Cardiac fibroblast (primary cell): ENCODE data around the gene PITX1.
"Not testable (repeated sequence)": the region's sequence is repeated elsewhere in the genome, so short reads cannot be mapped to it uniquely, and the experiment has no call there.

Experiments used
- DNase-seq, 2 donors: peaks; one replicate each; pipeline versions ENCODE4 v3.0.0 to v3.0.0-alpha.2; 2010; ENCODE audit warnings: low read depth in 2 of 2
- H3K4me3 ChIP-seq, 2 donors: replicated peaks in 1 of 2; 1 replicate in 1 of 2; 2 replicates in 1 of 2; pipeline ENCODE4 v1.5.1; 2011; ENCODE audit warnings: low read depth in 2 of 2, low read length in 2 of 2, mild to moderate bottlenecking in 2 of 2, moderate library complexity in 1 of 2
- TF ChIP-seq, protein P1 (sequence below): IDR thresholded peaks from one replicate; pipeline ENCODE4 v1.5.1; 2011; ENCODE audit warnings: low read depth, mild to moderate bottlenecking, low read length, inconsistent platforms

Gene PITX1

DNA sequence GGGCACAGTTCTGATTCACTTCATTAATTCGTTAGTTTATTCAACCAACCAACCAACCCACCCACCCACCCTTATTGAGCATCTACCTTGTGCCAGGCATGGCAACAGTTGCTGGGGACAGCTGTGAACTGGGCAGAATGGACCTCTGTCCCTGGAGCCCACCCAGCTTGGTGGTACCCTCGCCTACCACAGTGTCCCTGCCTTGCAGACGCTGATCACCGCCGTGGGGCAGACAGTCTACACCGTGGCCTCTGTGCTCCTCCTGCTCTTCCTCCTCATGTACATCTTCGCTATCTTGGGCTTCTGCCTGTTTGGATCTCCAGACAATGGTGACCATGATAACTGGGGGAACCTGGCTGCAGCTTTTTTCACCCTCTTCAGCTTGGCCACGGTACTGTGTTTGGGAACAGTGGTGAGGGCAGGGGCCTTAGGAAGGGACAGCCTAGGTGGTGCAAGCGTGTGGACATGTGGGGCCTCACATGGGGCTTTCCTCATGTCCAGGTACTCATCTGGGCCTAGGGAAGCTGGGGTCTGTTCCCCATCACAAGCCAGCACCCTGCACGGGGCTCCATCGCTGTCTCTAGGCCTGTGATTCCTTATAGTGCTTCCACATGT is 26.2 kb downstream of the PITX1 start:
- no peak for DNase-seq
- no peak overlapping the region for H3K4me3 ChIP-seq
- TF ChIP-seq, protein P1, sequence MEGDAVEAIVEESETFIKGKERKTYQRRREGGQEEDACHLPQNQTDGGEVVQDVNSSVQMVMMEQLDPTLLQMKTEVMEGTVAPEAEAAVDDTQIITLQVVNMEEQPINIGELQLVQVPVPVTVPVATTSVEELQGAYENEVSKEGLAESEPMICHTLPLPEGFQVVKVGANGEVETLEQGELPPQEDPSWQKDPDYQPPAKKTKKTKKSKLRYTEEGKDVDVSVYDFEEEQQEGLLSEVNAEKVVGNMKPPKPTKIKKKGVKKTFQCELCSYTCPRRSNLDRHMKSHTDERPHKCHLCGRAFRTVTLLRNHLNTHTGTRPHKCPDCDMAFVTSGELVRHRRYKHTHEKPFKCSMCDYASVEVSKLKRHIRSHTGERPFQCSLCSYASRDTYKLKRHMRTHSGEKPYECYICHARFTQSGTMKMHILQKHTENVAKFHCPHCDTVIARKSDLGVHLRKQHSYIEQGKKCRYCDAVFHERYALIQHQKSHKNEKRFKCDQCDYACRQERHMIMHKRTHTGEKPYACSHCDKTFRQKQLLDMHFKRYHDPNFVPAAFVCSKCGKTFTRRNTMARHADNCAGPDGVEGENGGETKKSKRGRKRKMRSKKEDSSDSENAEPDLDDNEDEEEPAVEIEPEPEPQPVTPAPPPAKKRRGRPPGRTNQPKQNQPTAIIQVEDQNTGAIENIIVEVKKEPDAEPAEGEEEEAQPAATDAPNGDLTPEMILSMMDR: no peak

DNA sequence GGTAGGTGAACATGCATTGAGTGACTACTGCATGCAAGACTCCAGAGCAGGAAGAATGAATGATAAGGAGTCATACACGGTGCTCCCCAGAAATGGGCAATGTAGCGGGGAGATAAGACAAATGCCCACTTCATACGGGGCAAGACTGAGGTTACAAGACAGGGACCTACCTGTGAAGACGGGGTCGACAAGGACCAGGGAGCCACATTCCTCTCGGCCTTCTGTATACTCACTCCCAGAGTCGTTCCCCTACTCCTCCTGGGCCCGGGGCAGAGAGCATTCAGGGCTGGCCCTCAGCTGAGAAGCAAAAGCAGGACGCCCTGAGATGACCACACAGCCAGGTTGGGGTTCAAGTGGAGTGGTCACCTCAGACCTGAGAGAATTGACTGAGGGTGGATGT is 26.7 kb downstream of the PITX1 start:
- TF ChIP-seq, protein P1: no peak
- H3K4me3 ChIP-seq: no peak overlapping the region
- no peak for DNase-seq

DNA sequence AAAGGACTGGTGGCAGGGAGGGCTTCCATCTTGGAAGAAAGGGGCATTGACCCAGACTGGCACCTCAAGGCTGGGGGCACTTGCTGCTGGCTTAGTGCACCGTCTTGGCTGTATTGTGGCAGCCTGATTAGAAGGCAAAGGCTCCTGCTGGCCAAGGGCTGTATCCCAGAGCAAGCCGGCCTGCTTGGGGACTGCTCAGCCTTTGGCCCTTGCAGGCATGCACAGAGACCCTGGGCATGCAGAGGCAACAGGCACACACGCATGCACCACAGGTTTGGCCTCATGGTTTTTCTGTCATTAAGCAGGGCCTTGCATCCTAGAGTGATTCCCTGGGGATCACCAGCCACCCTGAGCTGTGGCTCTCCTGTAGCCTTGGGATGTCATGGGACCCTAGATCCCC is 29.0 kb downstream of the PITX1 start:
- DNase-seq: no peak
- no peak overlapping the region for H3K4me3 ChIP-seq
- TF ChIP-seq, protein P1: no peak

DNA sequence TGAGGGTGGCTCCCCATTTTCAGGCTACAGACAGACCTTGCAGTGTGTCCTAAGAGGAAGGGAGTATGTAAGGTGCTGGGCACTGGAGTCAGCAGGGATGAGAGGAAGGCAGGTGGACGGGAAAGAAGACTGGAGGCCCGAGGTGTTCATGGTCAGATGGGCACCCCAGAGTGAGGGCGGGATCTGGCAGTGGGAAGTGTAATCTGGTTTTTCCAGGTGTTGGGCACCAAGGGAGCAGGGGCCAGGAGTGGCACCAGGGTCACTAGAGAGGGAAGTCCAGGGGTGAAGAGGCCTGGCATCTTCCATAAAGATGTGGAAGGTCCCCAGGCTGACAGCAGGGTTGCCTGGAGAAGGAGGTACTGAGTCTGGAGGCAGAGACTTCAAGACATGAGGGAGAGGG is 29.7 kb downstream of the PITX1 start:
- TF ChIP-seq, protein P1: no peak
- H3K4me3 ChIP-seq: no peak overlapping the region
- DNase-seq: no peak

DNA sequence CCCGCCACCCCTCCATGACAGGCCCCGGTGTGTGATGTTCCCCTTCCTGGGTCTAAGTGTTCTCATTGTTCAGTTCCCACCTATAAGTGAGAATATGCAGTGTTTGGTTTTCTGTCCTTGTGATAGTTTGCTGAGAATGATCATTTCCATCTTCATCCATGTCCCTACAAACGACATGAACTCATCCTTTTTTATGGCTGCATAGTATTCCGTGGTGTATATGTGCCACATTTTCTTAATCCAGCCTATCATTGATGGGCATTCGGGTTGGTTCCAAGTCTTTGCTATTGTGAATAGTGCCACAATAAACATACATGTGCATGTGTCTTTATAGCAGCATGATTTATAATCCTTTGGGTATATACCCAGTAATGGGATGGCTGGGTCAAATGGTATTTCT is 36.0 kb downstream of the PITX1 start:
- not testable (repeated sequence) for DNase-seq, H3K4me3 ChIP-seq

DNA sequence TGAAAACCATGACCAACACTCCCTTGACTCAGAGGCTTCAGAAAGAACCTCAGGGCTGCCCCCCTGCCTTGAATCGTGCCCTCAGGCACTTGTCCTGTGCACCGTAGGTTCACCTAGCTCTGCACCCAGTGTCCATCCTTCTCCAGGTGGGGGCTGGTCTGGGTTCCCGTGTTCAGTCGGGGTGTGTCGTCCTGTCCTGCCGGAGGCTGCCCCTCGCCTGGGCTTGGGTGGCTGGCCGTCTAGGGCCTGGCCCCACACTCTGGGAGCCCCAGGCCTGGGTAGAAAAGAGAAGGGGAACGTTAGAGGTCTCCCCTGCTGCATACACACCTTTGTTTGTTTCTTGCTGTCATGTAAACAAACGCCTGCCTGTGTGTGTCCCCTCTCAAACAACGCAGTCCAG is 37.0 kb downstream of the PITX1 start:
- TF ChIP-seq, protein P1: no peak
- no peak overlapping the region for H3K4me3 ChIP-seq
- no peak for DNase-seq

DNA sequence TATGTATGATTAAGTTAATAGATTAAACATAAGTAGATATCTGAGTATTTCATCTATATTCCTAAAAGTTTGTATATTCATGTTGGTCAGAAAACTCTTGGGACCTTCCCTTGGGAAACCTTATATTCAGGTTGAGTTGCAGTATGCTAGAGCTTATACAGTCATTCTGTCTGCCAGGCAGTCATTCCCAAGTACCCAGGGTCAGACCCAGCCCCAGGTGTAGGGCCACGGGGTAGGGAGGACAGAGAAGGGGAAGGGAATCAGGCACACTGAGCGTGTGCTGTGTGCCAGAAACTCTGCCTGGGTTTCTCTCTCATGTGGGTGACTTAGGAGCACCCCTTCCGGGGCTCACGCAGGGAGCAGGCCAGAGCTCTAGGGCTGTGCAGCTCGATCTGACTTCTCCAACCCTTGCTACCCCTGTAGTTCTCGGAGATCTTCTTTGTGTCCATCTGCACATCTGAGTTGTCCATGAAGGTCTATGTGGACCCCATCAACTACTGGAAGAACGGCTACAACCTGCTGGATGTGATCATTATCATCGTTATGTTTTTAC is 38.1 kb downstream of the PITX1 start:
- no peak for DNase-seq
- TF ChIP-seq, protein P1: no peak
- no peak overlapping the region for H3K4me3 ChIP-seq
